Peyer's patch (tissue), 4 donors: ENCODE measurements around the gene CREBBP. TPM values are rescaled to one million over a fixed set of nuclear protein-coding genes. Genes with fewer than 3 reads are reported as not detected.

ENCODE experiments used
- DNase-seq, 3 donors: peaks; one replicate each; pipeline ENCODE4 v3.0.0-alpha.2; 2017 to 2019
- H3K27ac ChIP-seq, 4 donors: fragments of 200-600 bp; sonication (generic); one replicate each; pipeline ENCODE4 v1.5.1; 2016 to 2019
- H3K27me3 ChIP-seq, 2 donors: fragments of 200-600 bp; sonication (generic); one replicate each; pipeline ENCODE4 v1.5.1; 2019
- H3K36me3 ChIP-seq, 3 donors: fragments of 200-600 bp; sonication (generic); one replicate each; pipeline ENCODE4 v1.5.1; 2016 to 2019
- H3K4me1 ChIP-seq, 4 donors: fragments of 200-600 bp; sonication (generic); one replicate each; pipeline ENCODE4 v1.5.1; 2016 to 2019
- H3K4me3 ChIP-seq, 4 donors: fragments of 200-600 bp; sonication (generic); 1 replicate in 3 of 4; 2 replicates in 1 of 4; pipeline ENCODE4 v1.5.1; 2016 to 2019; ENCODE audit warnings: mild to moderate bottlenecking in 1 of 4
- H3K9me3 ChIP-seq, 4 donors: fragments of 200-600 bp; sonication (generic); one replicate each; pipeline ENCODE4 v1.5.1; 2016 to 2019; ENCODE audit warnings: mild to moderate bottlenecking in 1 of 4
- CTCF ChIP-seq, 6 experiments: fragments of 450-650 bp in 4 of 6; fragments of 200-600 bp in 2 of 6; sonication (generic) in 1 of 6; IDR thresholded peaks; one replicate each; pipeline ENCODE4 v1.5.1; 2017 to 2019; ENCODE audit warnings: antibody characterized with exemption in 6 of 6, mild to moderate bottlenecking in 3 of 6, moderate library complexity in 1 of 6
- POLR2A ChIP-seq, 2 donors: fragments of 450-650 bp; IDR thresholded peaks; one replicate each; pipeline ENCODE4 v1.5.1; 2017; ENCODE audit warnings: antibody characterized with exemption in 2 of 2, mild to moderate bottlenecking in 2 of 2, moderate library complexity in 2 of 2
- total RNA-seq, 4 donors: library from RNA; depleted of rRNA; stranded (reverse); fragments of >200 nt; gene quantifications; one replicate each; pipeline ENCODE4 v1.1.0, GENCODE V29; 2016

The CREBBP gene
- total RNA-seq, 4 donors from 2014 or later = 84.2 to 238 (median 140) TPM

- Histone ChIP-seq H3K9me3 (no peaks in the 10 kb centered on the region), H3K4me1 (no peaks in the 10 kb centered on the region), H3K27me3 (no peaks in the 10 kb centered on the region), H3K4me3 (no peak overlapping the region), H3K27ac (no peak overlapping the region), H3K36me3 (peaks cover 0 to 86% (median 10%) of the 10 kb centered on the region in 3 donors)
- DNase-seq = no peak
- TF ChIP-seq POLR2A (IDR thresholded peaks at IDR 0.05) (no peak), CTCF (IDR thresholded peaks at IDR 0.05) (no peak)
Measured at GRCh38 chr16:3760518-3760917, 120.0 kb downstream of the CREBBP start.

- H3K9me3 ChIP-seq = no peaks in the 10 kb centered on the region
- no peak for DNase-seq
- no peak for TF ChIP-seq POLR2A (IDR thresholded peaks at IDR 0.05)
- no peak for TF ChIP-seq CTCF (IDR thresholded peaks at IDR 0.05)
- H3K27me3 ChIP-seq = no peaks in the 10 kb centered on the region
- no peak overlapping the region for H3K27ac ChIP-seq
- no peaks in the 10 kb centered on the region for H3K4me1 ChIP-seq
- no peak overlapping the region for H3K4me3 ChIP-seq
- peaks cover 0 to 84% (median 10%) of the 10 kb centered on the region in 3 donors for H3K36me3 ChIP-seq
Measured at GRCh38 chr16:3759736-3760135, 120.8 kb downstream of the CREBBP start.

- no peaks in the 10 kb centered on the region for H3K9me3 ChIP-seq
- H3K4me3 ChIP-seq = no peak overlapping the region
- no peaks in the 10 kb centered on the region for H3K27me3 ChIP-seq
- H3K27ac ChIP-seq = no peak overlapping the region
- DNase-seq = peak in 1 of 3 donors; percentile 29
- H3K4me1 ChIP-seq = no peaks in the 10 kb centered on the region
- H3K36me3 ChIP-seq = peaks cover 0 to 81% (median 10%) of the 10 kb centered on the region in 3 donors
- TF ChIP-seq CTCF (IDR thresholded peaks at IDR 0.05) (no peak), POLR2A (IDR thresholded peaks at IDR 0.05) (no peak)
Measured at GRCh38 chr16:3756113-3756512, 124.4 kb downstream of the CREBBP start.

- no peak for TF ChIP-seq POLR2A (IDR thresholded peaks at IDR 0.05)
- TF ChIP-seq CTCF (IDR thresholded peaks at IDR 0.05) = no peak
- H3K27me3 ChIP-seq = no peaks in the 10 kb centered on the region
- no peaks in the 10 kb centered on the region for H3K9me3 ChIP-seq
- H3K4me1 ChIP-seq = no peaks in the 10 kb centered on the region
- H3K27ac ChIP-seq = no peak overlapping the region
- DNase-seq = no peak
- peaks cover 0 to 82% (median 10%) of the 10 kb centered on the region in 3 donors for H3K36me3 ChIP-seq
- no peak overlapping the region for H3K4me3 ChIP-seq
Measured at GRCh38 chr16:3755249-3755648, 125.3 kb downstream of the CREBBP start.

- Histone ChIP-seq H3K4me3 (no peak overlapping the region), H3K27ac (no peak overlapping the region), H3K4me1 (no peaks in the 10 kb centered on the region), H3K9me3 (no peaks in the 10 kb centered on the region), H3K27me3 (no peaks in the 10 kb centered on the region), H3K36me3 (peaks cover 0 to 83% (median 10%) of the 10 kb centered on the region in 3 donors)
- TF ChIP-seq CTCF (IDR thresholded peaks at IDR 0.05) = no peak
- no peak for TF ChIP-seq POLR2A (IDR thresholded peaks at IDR 0.05)
- DNase-seq = no peak
Measured at GRCh38 chr16:3754772-3755171, 125.7 kb downstream of the CREBBP start.
